OCI-LY3 (cell line): ENCODE measurements around the gene PRPF39.

ENCODE experiments used
- CTCF ChIP-seq: fragments of 200-600, 300-600 bp; sonication (generic); IDR thresholded peaks from 2 replicates; pipeline ENCODE4 v1.5.1; 2014; ENCODE audit warnings: antibody characterized with exemption, low read length, low read depth
- EZH2phosphoT487 ChIP-seq: fragments of 200-600 bp; shearing (Covaris generic); IDR thresholded peaks from 2 replicates; pipeline ENCODE4 v1.6.1; 2018; ENCODE audit warnings: antibody characterized with exemption, mixed run types, low read depth

- TF ChIP-seq CTCF: no peak
- no peak for TF ChIP-seq EZH2phosphoT487
These were observed 29.2 kb downstream of the PRPF39 start for GRCh38 chr14:45112896-45113781.
